GM19467 (cell line): Measurements from ENCODE around the gene RTN3.
A peak's percentile ranks its signal among the peaks of the same experiment; 100 is the strongest.
"Not testable (repeated sequence)": the region's sequence is repeated elsewhere in the genome, so short reads cannot be mapped to it uniquely, and the experiment has no call there.

Experiments
- ATAC-seq: cut with Tn5 transposase; IDR thresholded peaks from one replicate; pipeline ENCODE4 v1.9.1; 2021; ENCODE audit warnings: mild to moderate bottlenecking, moderate library complexity; ENCODE audit not compliant: unreplicated experiment

Gene RTN3

GRCh38 chr11:63767267-63767564, 85.9 kb downstream of the RTN3 start:
- no peak for ATAC-seq

DNA sequence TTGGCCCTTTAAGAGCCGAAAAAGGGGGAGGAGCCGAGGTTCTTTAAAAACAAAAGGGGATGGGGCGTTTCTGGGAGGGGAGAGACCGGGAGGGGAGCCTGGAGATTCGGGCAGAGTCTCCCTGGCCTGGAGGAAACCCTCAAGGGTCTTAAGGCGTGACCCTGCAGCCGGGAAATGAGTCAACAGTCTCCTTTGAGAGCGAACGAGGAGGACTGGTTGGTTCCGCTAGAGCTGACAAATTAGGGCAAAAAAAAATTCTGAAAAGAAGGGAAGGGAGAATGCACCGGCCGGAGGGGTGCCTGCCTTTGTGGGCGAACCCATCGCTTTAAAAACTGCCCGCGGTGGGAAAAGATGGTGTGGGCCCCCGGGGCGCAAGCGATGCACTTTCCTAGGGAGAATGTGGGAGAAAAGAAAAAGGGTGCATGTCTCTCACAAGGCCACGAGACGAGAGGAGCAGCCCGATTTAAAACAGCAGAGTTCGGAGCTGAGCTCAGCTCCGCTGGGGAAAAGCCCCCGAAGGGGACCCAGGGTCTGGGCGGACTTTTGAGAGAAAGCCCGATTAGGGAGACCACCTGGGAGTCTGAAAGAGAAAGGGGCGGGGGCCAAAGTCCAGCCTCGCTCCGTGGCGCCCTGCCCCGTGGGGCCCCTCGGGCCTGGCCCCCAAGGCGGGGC, 86.4 kb downstream of the RTN3 start:
- ATAC-seq: no peak

DNA sequence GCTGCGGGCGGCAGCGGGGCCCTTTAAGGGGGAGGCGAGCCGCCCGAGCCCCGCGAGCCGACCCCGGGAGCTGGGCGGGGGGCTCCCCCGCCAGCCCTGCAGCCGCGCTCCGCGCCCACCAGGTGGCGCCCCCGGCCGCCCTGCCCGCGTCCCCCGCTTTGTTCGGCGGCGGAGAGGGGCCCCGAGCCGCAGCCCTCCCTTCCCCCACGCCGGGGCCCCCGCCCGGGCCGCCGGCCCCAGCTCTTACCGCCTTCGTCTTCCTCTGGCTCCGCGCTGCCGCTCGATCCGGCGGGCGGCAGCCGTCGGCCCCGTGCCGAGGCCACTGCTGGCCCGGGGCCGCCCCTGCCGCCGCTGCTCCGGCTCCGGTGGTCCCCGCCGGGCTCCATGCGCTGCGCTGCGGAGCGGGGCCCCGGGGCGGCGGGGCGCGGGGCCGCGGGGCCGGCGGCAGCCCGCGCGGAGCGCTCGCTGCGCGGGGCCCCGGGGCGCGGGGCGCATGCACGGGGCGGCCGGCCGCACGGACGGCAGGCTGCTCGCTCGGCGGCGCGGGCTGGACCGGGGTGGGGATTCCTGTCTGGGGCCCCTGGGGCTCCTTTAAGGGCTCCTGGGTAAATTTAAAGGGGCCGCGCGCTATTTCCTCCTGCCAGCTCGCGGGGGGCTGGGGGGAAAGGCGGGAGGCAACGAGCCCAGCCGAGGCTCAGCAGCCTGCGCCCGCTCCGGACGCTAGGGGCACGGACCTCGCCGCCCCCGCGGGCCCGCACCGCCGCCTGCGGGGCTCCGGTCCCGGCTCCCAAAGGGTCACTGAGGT, 87.1 kb downstream of the RTN3 start, which contains the start of gene ZFTA:
ZFTA (minus strand) TSS at position 539 of the 805 bp plus-strand sequence; CDS start at position 386, 153 bp downstream.
- ATAC-seq: peak; percentile 53

- peak; percentile 27 for ATAC-seq
Observed at GRCh38 chr11:63769042-63769713, 87.9 kb downstream of the RTN3 start.

DNA sequence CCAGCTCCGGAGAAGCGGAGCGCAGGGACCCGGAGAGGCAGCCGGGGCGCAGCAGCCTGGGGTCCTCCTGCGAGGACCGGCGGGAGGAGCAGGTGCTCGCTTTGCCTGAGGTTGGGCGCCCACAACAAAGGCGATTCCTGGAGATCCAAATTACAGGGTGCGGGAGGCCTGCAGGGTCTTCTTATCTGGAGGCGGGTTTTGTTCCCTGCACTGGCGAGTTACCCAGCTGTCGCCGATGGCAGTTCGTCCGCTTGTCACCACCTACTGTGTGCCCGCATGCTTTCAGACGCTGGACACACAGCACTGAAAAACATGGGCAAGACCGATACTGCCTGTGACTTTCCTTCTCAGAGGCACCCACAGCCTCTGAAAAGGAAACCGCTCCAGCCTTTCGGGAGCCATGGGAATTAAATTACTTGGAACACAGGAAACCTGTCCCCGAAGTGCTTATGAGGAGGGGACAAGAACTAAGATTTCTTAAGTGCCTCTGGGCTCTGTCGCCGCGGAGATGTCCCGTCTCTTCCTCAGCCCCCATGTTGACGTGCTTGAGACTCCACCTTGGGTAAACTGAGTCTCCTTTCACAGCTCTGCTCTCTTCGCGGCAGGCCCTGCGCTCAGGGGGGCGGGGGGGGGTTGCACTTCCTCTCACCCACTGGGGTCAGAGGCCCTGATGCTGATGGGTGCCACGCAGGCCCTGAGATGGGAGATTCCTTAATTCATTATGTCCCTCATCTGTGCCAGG, 88.6 kb downstream of the RTN3 start:
- no peak for ATAC-seq

- ATAC-seq: no peak
Observed at GRCh38 chr11:63770763-63771162, 89.5 kb downstream of the RTN3 start.

- ATAC-seq: not testable (repeated sequence)
Observed at GRCh38 chr11:63771741-63772318, 90.5 kb downstream of the RTN3 start.

DNA sequence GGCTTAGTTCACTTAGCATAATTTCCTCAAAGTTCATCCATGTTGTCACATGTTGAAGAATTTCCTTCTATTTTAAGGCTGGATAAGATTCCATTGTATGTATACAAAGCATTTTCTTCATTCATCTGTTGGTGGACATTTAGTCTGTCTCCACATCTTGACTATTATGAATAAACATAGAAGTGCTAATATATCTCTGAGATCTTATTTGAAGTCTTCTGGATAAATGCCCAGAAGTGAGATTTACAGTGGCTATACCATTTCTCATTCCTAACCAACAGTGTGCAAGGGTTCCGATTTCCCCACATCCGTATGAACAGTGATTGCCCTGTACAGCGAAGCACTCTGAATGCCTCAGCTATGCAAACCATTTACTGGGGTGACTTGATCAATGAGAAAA, 93.9 kb downstream of the RTN3 start:
- no peak for ATAC-seq

DNA sequence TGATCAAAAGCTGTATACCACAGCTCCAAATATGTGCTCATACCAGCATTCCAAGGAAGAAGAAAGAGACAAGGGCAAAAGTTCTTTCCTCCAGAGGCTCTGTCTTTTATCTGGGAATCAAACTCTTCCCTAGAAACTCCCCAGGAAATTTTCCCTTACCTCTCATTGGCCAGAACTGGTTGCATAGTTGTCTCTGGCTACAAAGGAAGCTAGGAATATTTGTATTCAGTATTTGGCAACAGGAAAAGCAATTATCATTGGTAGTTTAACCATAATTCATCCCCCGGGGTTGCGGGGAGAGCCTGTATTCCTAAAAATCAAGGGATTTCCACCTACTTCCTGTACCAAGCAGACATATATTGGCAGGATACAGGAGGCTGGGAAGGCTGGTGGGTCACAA, 97.7 kb downstream of the RTN3 start:
- ATAC-seq: no peak

GRCh38 chr11:63782749-63783148, 101.4 kb downstream of the RTN3 start:
- no peak for ATAC-seq

GRCh38 chr11:63783925-63784592, 102.8 kb downstream of the RTN3 start:
- no peak for ATAC-seq

DNA sequence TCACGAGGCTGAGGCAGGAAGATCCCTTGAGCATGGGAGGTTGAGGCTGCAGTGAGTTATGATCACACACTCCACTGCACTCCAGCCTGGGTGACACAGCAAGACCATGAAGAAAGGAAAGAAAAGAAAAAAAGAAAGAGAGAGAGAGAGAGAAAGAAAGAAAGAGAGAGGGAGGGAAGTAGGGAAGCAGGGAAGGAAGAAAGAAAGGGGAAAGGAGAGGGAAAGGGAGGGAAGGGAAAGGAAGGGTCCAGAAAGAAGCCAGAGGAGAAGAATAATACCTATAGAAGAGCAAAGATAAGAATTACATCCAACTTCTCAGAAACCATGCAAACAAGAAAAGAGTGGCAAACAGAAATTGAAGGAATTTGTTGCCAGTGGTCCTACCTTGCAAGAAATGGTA, 104.5 kb downstream of the RTN3 start:
- no peak for ATAC-seq

GRCh38 chr11:63791495-63792167, 110.3 kb downstream of the RTN3 start:
- no peak for ATAC-seq

GRCh38 chr11:63793161-63793560, 111.9 kb downstream of the RTN3 start:
- ATAC-seq: no peak

DNA sequence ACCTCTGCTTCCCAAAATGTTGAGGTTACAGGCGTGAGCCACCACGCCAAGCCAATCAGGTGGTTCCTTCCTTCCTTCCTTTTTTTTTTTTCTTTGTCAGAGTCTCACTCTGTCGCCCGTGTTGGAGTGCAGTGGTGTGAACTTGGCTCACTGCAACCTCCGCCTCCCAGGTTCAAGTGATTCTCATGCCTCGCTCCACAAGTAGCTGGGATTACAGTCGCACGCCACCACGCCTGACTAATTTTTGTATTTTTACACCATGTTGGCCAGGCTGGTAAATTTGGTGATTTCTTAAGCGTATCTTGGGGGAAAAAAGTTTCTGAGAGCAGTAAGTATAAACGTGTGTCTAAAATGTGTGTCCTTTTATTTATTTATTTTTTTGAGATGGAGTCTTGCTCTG, 113.8 kb downstream of the RTN3 start:
- ATAC-seq: no peak

- ATAC-seq: no peak
Observed at GRCh38 chr11:63800921-63801320, 119.6 kb downstream of the RTN3 start.

DNA sequence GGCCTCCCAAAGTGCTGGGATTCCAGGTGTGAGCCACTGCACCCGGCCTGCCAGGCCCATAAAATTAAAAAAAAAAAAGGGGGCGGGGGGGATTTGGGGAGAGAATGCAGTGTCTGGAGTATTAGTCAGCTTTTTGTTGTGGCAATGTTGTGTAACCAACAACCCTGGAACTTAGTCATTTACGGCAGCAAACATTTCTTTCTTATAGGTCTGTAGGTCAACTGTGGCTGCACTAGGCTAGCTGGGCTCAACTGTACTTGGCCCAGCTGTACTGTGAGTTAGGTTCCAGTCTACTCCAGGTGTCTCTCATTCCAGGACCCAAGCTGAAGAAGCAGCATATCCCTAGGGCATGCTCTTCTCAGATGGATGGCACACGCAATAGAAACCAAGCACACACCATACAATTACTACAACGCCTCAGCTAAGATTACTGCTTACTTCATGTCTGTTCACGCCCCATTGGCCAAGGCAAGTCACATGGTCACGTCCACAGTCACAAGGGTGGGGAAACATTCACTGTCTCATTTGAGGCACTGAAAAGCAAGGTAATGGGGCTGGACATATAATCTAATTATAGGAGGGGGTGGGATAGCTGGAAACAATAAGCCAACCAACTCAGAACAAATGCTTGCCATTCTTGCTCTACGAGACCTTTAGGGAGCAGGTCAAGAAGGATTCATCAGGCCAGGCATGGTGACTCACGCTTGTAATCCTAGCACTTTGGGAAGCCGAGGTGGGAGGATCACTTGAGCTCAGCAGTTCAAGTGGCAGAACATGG, 121.5 kb downstream of the RTN3 start:
- no peak for ATAC-seq

DNA sequence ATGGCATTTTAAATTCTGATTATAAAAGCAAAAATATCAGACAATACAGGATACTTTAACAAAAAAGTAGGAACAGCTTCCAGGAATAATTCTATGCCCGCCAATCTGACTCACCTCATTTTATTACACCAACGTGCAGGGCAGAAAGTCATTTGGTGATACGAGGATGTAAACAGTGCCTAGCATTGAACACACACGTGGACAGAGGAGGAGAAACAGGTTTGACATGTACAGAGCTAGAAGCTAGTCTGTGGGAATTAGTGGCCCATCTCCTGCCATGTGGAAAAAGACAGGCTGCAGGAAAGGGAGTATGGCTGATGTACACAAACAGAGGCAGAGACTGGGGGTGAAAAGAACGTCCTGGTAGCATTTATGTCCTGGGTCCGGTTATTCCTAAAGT, 123.0 kb downstream of the RTN3 start:
- no peak for ATAC-seq

DNA sequence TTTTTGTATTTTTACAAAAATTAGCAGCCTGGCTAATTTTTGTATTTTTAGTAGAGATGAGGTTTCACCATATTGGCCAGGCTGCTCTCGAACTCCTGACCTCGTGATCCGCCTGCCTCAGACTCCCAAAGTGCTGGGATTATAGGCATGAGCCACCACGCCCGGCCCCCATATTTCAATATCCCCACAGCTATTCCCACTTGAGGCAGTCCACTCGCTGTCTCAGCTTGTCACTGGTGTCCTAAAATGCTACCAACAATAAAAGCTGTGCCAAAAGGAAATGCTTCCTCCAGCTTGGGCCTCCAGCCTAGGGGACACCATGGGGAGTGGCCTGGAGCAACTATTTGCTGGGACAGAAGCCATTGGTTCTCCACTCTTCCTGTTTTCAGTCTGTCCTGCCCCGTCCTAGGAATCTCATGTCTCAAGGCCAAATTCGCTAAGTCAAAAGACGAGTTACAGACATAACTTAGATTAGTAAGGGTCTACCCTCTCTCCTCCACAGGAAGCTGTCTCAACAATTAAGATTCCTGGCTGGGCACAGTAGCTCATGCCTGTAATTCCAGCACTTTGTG, 124.6 kb downstream of the RTN3 start:
- ATAC-seq: no peak
